GM10266 (cell line): ENCODE measurements around the gene ZNF488.

ENCODE experiments used
- DNase-seq: peaks from one replicate; pipeline ENCODE4 v3.0.0; 2012; ENCODE audit errors: extremely low spot score
- CTCF ChIP-seq: IDR thresholded peaks from 2 replicates; pipeline ENCODE4 v1.5.1; 2012; ENCODE audit warnings: mild to moderate bottlenecking, low read depth; ENCODE audit not compliant: control insufficient read depth, insufficient read depth; ENCODE audit errors: missing control alignments

Gene ZNF488

DNA sequence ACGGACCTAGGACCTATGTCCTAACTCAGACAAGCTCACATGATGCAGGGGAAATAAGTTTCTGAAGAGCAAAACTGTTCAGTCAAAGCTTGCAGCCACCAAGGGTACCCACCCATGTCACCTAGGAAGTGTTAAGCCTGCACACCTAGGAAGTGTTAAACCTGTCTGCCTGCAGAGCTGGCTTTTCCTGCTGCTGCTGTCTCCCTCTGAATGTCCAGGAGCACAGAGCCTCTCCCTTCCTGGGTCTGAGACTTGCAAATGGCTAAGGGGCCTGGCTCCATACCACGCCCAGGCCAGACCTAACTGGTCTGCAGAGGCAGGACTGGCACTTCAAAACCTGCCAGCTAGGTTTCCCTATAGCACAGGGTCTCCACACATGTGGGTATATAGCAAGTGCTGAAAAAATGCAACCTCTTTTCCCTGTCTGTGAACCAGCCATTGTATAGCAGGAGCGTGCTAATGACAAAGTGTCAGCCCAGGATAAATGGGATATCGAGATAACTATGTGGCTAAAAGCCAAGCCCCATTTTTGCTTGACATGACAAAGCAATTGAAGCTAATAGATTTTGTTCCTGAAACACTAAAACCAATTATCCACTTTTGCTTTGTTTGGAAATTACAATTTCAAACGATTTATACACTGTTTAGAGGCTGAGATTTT is 60.3 kb downstream of the ZNF488 start:
- no peak for TF ChIP-seq CTCF
- DNase-seq: no peak

- TF ChIP-seq CTCF: no peak
- DNase-seq: no peak
Observed at GRCh38 chr10:47323087-47323486, 61.0 kb downstream of the ZNF488 start.

GRCh38 chr10:47322300-47323061 is 61.6 kb downstream of the ZNF488 start, which contains the start of gene GDF2:
Gene GDF2 (plus strand): TSS chr10:47322454. CDS start chr10:47322669, 215 bp downstream.
- no peak for TF ChIP-seq CTCF
- no peak for DNase-seq

DNA sequence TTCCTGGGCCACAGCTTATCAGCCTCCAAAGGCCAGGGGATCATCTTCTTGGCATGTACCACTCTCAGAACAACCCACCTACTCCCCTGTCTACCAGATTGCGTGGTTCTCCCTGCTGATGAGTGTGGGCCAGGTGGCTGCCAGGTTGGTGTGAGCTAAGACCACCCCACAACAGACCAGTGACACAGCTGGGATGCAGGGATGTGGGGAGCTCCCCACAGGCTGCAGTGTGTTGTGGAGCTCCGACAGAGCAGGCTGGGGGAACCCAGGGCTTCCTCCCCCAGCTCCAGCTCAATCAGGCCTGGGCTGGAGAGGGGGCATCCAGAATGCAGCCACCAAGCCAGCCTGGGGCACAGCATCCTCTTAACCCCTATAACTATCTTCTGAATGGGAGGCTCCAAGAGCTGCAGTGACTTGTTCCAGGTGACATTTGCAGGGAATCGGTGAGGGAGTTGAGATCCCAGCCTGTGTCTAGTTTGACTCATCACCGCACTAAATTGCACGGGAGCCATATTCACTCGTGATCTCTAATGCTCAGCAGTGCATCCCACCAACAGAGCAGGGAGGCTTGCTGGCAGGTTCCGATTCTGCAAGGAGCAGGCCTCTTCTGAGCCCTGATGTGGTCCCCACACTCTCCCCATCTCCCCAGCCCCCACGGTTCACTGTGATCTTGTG is 62.4 kb downstream of the ZNF488 start:
- no peak for TF ChIP-seq CTCF
- DNase-seq: no peak

- no peak for TF ChIP-seq CTCF
- no peak for DNase-seq
Observed at GRCh38 chr10:47320812-47321211, 63.3 kb downstream of the ZNF488 start.

DNA sequence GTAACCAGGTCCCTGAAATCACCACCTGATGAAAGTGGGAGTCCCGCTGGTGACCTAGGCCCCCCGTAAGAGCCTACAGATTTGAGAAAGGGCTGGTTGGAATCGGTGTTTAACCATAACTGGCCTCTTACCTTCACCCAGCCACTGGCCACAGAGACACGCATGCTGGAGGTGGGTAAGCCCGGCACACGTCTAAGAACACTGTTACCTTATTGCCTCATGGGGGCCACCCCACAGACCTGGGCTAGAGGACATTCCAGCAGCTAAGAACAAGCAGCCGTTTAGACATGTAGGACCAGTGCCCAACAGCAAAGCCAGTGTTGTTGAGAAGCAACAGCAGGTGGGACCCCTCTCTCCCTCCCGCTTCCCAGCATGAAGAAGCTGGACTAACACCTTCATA is 64.3 kb downstream of the ZNF488 start:
- TF ChIP-seq CTCF: no peak
- no peak for DNase-seq

DNA sequence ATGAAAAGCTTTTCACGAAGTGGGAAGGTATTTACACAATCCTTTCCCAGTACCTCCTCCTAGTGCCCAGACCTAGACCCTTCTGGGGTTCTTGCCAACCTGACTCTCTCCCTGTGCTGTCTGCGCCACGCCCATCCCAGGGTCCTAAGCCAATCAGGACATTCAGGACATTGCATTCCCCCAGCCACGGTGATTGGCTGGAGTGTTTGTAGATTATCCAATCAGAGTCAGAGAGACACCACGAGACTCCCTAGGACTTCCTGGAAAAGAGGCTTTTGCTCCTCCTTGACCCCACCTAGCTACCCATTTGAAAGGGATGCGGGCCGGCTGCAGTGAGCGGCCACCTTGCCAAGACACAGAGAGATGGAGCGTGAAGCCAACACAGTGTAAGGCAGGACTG is 65.4 kb downstream of the ZNF488 start:
- DNase-seq: no peak
- TF ChIP-seq CTCF: no peak
